ACC112 (cell line): ENCODE measurements around the gene FOXN3.
"Not testable (repeated sequence)": the region's sequence is repeated elsewhere in the genome, so short reads cannot be mapped to it uniquely, and the experiment has no call there.

Experiments
- H2AFZ ChIP-seq: fragments of 200-600 bp; sonication (generic); one replicate; pipeline ENCODE4 v1.6.0; 2017; ENCODE audit warnings: antibody characterized with exemption, low read length; ENCODE audit not compliant: unreplicated experiment
- H3K27ac ChIP-seq: fragments of 200-600 bp; sonication (generic); 2 replicates; pipeline ENCODE4 v1.5.1; 2014; ENCODE audit warnings: low read depth, mild to moderate bottlenecking, antibody characterized with exemption, low read length, moderate library complexity
- H3K27me3 ChIP-seq: fragments of 200-600 bp; sonication (generic); 2 replicates; pipeline ENCODE4 v1.6.1; 2014; ENCODE audit warnings: mild to moderate bottlenecking, antibody characterized with exemption, low read length, moderate library complexity, mixed read lengths; ENCODE audit not compliant: insufficient read depth
- H3K36me3 ChIP-seq: fragments of 200-600 bp; sonication (generic); 2 replicates; pipeline ENCODE4 v1.6.1; 2016; ENCODE audit warnings: mild to moderate bottlenecking, antibody characterized with exemption, low read length, moderate library complexity, mixed read lengths; ENCODE audit not compliant: insufficient read depth
- H3K4me1 ChIP-seq: fragments of 200-600 bp; sonication (generic); one replicate; pipeline ENCODE4 v1.6.1; 2016; ENCODE audit warnings: low read length, mixed read lengths; ENCODE audit not compliant: insufficient read depth, unreplicated experiment, control insufficient read depth
- H3K4me3 ChIP-seq: fragments of 200-600 bp; sonication (generic); 2 replicates; pipeline ENCODE4 v1.5.1; 2014; ENCODE audit warnings: mild to moderate bottlenecking, low read depth, low read length
- H3K79me2 ChIP-seq: fragments of 200-600 bp; sonication (generic); one replicate; pipeline ENCODE4 v1.6.0; 2016; ENCODE audit warnings: low read length; ENCODE audit not compliant: control insufficient read depth, unreplicated experiment, insufficient read depth

FOXN3 gene

GRCh38 chr14:89209558-89209957 lies 207.5 kb downstream of the FOXN3 start:
- Histone ChIP-seq H2AFZ (no peak overlapping the region), H3K4me1 (no peaks in the 10 kb centered on the region), H3K27ac (no peak overlapping the region), H3K36me3 (peaks cover 7% of the 10 kb centered on the region; the same call in 1 of the 2 replicates), H3K4me3 (no peak overlapping the region), H3K79me2 (no peaks in the 10 kb centered on the region), H3K27me3 (no peaks in the 10 kb centered on the region)

DNA sequence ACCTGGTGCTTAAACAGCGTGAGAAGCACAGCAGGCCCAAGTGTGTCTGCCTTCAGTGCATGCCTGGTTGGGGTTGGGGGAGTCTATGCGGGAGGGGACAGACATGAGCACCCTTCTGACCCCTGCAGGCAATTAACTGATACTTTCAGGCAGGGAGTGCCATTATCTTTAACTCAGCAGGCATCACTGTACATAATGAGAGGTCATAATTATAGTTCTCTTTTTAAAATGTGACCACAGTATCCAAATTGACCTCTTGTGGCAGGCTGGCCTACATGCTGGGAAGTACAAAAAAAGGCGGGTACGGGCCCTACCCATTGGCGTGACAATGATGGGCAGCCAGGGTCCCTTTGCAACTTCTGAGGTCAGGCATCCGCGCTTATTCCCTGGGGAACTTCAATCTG lies 209.1 kb downstream of the FOXN3 start:
- Histone ChIP-seq H3K79me2 (no peaks in the 10 kb centered on the region), H3K4me1 (no peaks in the 10 kb centered on the region), H3K27ac (no peak overlapping the region)

GRCh38 chr14:89206389-89207031 lies 210.5 kb downstream of the FOXN3 start:
- peaks cover 7% of the 10 kb centered on the region; the same call in 1 of the 2 replicates for H3K36me3 ChIP-seq
- no peaks in the 10 kb centered on the region for H3K27me3 ChIP-seq
- H3K27ac ChIP-seq = no peak overlapping the region
- no peak overlapping the region for H3K4me3 ChIP-seq
- no peak overlapping the region for H2AFZ ChIP-seq
- H3K79me2 ChIP-seq = no peaks in the 10 kb centered on the region
- no peaks in the 10 kb centered on the region for H3K4me1 ChIP-seq

More for the DNA sequence above, 209.1 kb downstream of the FOXN3 start:
- Histone ChIP-seq H2AFZ (no peak overlapping the region), H3K4me3 (no peak overlapping the region), H3K27me3 (no peaks in the 10 kb centered on the region), H3K36me3 (peaks cover 7% of the 10 kb centered on the region; the same call in 1 of the 2 replicates)

DNA sequence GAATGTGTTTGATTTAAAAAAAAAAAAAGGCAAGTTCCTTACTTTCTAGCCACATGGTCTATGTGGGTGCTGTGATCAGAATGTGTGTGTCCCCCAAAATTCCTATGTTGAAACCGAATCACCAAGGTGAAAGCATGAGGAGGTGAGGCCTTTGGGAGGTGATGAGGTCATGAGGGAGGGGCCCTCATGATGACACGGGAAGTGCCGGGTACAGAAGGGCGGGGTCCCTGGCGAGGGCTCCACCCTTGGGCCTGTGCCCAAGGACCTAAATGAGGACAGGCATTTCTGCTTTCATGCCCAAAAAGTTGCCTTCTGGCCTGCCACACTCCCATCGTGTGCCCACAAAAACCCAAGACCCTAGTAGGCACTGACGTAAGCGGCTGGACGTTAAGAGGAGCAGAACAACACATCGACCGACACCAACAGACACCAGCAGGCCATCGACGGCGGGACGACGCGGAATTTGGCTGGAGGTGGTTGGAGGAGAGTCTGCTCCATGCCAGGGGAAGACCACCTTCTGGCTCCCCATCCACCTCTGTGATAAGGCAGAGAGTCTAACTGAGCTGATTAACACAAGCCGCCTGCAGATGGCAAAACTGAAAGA lies 211.8 kb downstream of the FOXN3 start:
- no peak overlapping the region for H2AFZ ChIP-seq
- H3K27me3 ChIP-seq = no peaks in the 10 kb centered on the region
- no peaks in the 10 kb centered on the region for H3K79me2 ChIP-seq
- peaks cover 7% of the 10 kb centered on the region; the same call in 1 of the 2 replicates for H3K36me3 ChIP-seq
- H3K27ac ChIP-seq = no peak overlapping the region
- H3K4me1 ChIP-seq = no peaks in the 10 kb centered on the region
- H3K4me3 ChIP-seq = no peak overlapping the region

- Histone ChIP-seq H2AFZ (no peak overlapping the region), H3K27me3 (no peaks in the 10 kb centered on the region), H3K79me2 (no peaks in the 10 kb centered on the region), H3K36me3 (peaks cover 7% of the 10 kb centered on the region; the same call in 1 of the 2 replicates), H3K4me1 (no peaks in the 10 kb centered on the region), H3K27ac (no peak overlapping the region), H3K4me3 (no peak overlapping the region)
Measured at GRCh38 chr14:89202413-89203190, 214.4 kb downstream of the FOXN3 start.

DNA sequence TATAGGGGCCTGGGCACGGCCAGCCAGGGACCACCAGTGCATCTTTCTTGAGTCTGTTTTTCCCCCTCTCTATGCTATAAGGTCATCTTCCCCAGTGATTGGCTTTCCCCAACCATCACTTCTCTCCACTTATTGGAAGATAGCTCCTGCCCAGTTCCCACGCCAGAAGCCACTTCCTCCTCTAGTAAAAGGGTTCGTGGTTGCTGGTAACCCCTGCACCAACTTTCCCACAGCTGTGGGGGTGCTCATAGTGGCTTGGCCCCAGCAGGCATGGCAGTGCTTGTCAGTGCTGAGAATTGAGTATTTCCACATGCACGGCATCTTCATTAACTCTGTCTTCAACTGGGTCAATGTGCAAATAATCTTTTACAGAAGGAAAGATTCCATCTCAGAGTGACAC lies 215.4 kb downstream of the FOXN3 start:
- H3K36me3 ChIP-seq = peaks cover 6% of the 10 kb centered on the region; the same call in 1 of the 2 replicates
- no peaks in the 10 kb centered on the region for H3K27me3 ChIP-seq
- no peak overlapping the region for H3K27ac ChIP-seq
- no peaks in the 10 kb centered on the region for H3K4me1 ChIP-seq
- no peak overlapping the region for H3K4me3 ChIP-seq
- no peaks in the 10 kb centered on the region for H3K79me2 ChIP-seq
- no peak overlapping the region for H2AFZ ChIP-seq

DNA sequence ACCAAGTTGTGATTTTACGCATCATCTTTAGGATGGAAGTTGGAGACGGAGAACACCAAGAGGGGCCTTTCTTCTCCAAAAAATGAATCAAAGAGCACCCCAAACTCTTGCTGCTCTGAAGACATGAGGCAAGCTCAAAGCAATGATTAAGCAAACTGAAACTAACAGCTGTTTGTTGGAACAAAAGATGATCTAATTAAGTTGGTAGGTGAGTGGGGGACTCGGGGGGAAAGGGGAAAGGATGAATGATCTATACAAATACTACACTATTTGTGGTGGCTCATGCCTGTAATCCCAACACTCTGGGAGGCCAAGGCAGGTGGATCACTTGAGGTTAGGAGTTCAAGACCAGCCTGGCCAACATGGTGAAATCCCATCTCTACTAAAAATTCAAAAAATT lies 217.7 kb downstream of the FOXN3 start:
- not testable (repeated sequence) for H3K79me2 ChIP-seq

GRCh38 chr14:89198544-89199329 lies 218.3 kb downstream of the FOXN3 start:
- H3K36me3 ChIP-seq = no peaks in the 10 kb centered on the region
- no peaks in the 10 kb centered on the region for H3K4me1 ChIP-seq
- H3K27ac ChIP-seq = no peak overlapping the region
- H3K27me3 ChIP-seq = no peaks in the 10 kb centered on the region
- no peaks in the 10 kb centered on the region for H3K79me2 ChIP-seq
- no peak overlapping the region for H3K4me3 ChIP-seq
- H2AFZ ChIP-seq = no peak overlapping the region

More for the DNA sequence above, 217.7 kb downstream of the FOXN3 start:
- not testable (repeated sequence) for H3K27ac ChIP-seq, H3K4me1 ChIP-seq, H3K4me3 ChIP-seq, H3K36me3 ChIP-seq, H3K27me3 ChIP-seq, H2AFZ ChIP-seq

DNA sequence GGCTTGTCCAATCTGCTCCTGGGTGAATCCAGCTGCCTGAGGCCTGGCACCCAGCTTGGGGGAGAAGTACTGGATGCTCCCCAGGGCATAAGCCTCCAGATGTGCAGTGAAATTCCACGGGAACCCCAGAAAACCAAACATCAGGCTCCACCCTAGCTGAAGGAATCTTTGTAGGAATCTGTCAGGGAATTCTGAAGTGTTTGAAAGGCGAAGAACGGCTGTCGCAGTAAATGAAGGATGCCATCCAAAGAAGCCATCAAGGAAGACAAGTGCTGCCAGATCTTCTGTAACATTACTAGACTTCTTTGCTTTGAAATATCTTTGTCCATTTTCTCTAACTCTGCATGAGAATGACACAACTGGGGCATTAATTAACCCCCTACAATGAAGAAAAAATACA lies 219.4 kb downstream of the FOXN3 start:
- H3K27me3 ChIP-seq = no peaks in the 10 kb centered on the region
- no peaks in the 10 kb centered on the region for H3K36me3 ChIP-seq
- no peak overlapping the region for H3K27ac ChIP-seq
- H3K79me2 ChIP-seq = no peaks in the 10 kb centered on the region
- no peaks in the 10 kb centered on the region for H3K4me1 ChIP-seq
- H3K4me3 ChIP-seq = no peak overlapping the region
- no peak overlapping the region for H2AFZ ChIP-seq

GRCh38 chr14:89196545-89196944 lies 220.5 kb downstream of the FOXN3 start:
- H3K27ac ChIP-seq = no peak overlapping the region
- no peaks in the 10 kb centered on the region for H3K36me3 ChIP-seq
- H3K79me2 ChIP-seq = no peaks in the 10 kb centered on the region
- no peaks in the 10 kb centered on the region for H3K27me3 ChIP-seq
- H3K4me3 ChIP-seq = no peak overlapping the region
- no peaks in the 10 kb centered on the region for H3K4me1 ChIP-seq
- H2AFZ ChIP-seq = no peak overlapping the region
